ENCODE measurements around the gene C1orf232. TPM values are rescaled to one million over a fixed set of nuclear protein-coding genes. Genes with fewer than 3 reads are reported as not detected.

The C1orf232 gene
- total RNA-seq, 1 experiment from 2014 or later = not detected

GRCh38 chr1:26166719-26167281 is 2.0 kb downstream of the C1orf232 start:
- CTCF ChIA-PET = no interaction called here
- intact Hi-C loops (cut with micrococcal nuclease) = no loop called here
- no peak overlapping the region for H2AFZ ChIP-seq (ENCODE audit: low read length)
- H3K79me2 ChIP-seq (ENCODE audit: low read length) = peaks cover 19% of the 10 kb centered on the region
- H3K27ac ChIP-seq (ENCODE audit: low read length) = no peak overlapping the region
- no peaks in the 10 kb centered on the region for H3K9me3 ChIP-seq (ENCODE audit: low read length)
- no peaks in the 10 kb centered on the region for H3K36me3 ChIP-seq (ENCODE audit: low read depth, low read length)
- H3K4me3 ChIP-seq (ENCODE audit: low read length) = no peak overlapping the region
- POLR2A ChIA-PET (ENCODE audit: unreplicated experiment) = no interaction called here
- no peaks in the 10 kb centered on the region for H4K20me1 ChIP-seq (ENCODE audit: low read length)
- ATAC-seq (no peak), DNase-seq (no peak)
- no peak overlapping the region for H3K4me2 ChIP-seq (ENCODE audit: low read length)
- no peaks in the 10 kb centered on the region for H3F3A ChIP-seq (ENCODE audit: low read length, unreplicated experiment)
- peaks cover 11% of the 10 kb centered on the region for H3K4me1 ChIP-seq (ENCODE audit: insufficient read depth, low read length)
- no peak for TF ChIP-seq CTCF (conservative IDR thresholded peaks at IDR 0.05; ENCODE audit: low read depth, low read length)
- no peak for TF ChIP-seq EZH2phosphoT487 (IDR thresholded peaks at IDR 0.05; ENCODE audit: borderline replicate concordance, low read length)
- no peak for TF ChIP-seq EZH2 (IDR thresholded peaks at IDR 0.05; ENCODE audit: low read length, unreplicated experiment)
- BruUV-seq (replicated peaks) = no TSS peak
- no peaks in the 10 kb centered on the region for H3K27me3 ChIP-seq (ENCODE audit: low read length)
- H3K9me2 ChIP-seq (replicated peaks; ENCODE audit: low read length) = no peaks in the 10 kb centered on the region
- H3K9ac ChIP-seq (ENCODE audit: low read length) = no peak overlapping the region

DNA sequence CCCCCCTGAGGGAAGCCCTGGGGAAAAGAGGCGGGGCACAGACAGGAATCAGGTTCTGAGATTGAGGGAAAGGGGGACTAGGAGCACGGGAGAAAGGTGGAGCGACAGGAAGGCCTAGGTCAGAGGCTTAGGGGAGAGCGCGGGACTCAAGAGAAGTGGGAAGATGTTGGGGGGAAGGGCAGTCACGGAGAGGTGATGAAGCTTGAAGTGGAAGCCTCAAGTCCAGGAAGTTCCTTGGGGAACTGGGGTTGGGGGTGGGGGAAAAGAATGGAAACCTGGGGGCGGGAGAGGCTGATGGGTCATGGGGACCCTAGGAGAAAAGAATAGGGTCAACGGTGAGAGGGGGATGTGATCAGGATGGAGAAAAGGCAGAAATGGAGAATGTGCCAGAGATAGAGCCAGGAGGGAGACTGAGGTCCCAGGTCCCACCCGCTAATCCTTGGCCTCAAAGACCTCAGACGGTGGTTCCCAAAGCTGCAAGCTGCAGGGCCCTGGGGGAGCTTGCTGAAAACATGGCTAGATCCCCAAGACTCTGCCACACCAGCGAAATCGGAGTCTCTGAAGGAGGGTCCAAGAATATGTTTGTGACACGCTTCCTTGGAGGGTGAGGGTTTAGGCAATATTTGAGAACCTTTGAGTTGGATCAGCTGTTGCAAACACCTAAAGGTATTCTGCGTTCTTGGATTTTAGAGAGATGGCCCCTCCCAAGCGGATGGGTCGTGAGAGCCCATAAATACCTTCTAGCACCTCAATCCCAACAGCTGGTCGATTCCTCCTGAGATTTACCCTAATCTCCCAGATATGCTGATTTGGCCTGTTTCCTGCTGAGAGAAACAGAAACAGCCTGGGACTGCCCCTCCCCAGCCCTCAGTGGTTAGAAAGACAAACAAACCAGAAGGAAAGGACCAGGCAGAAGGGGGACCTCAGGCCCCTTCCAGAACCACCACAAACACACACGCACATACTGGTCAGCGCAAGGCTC is 3.6 kb downstream of the C1orf232 start:
- no peak for TF ChIP-seq EZH2 (IDR thresholded peaks at IDR 0.05; ENCODE audit: low read length, unreplicated experiment)
- H3K36me3 ChIP-seq (ENCODE audit: low read depth, low read length) = no peaks in the 10 kb centered on the region
- DNase-seq = no peak
- no peaks in the 10 kb centered on the region for H3F3A ChIP-seq (ENCODE audit: low read length, unreplicated experiment)
- ChIA-PET CTCF (no interaction called here), POLR2A (ENCODE audit: unreplicated experiment) (no interaction called here)
- H3K4me1 ChIP-seq (ENCODE audit: insufficient read depth, low read length) = 0 out of 2 replicates have a peak, but pooled peaks cover 4% of the 10 kb centered on the region
- no peak overlapping the region for H3K27ac ChIP-seq (ENCODE audit: low read length)
- H3K4me2 ChIP-seq (ENCODE audit: low read length) = peak overlapping the region; percentile 82; the same call in 1 of the 2 replicates
- ATAC-seq = no peak
- peak overlapping the region; percentile 88; the same call in 1 of the 2 replicates for H2AFZ ChIP-seq (ENCODE audit: low read length)
- no peak overlapping the region for H3K9ac ChIP-seq (ENCODE audit: low read length)
- no peaks in the 10 kb centered on the region for H3K27me3 ChIP-seq (ENCODE audit: low read length)
- no peaks in the 10 kb centered on the region for H4K20me1 ChIP-seq (ENCODE audit: low read length)
- BruUV-seq (replicated peaks) = no TSS peak
- H3K9me2 ChIP-seq (replicated peaks; ENCODE audit: low read length) = no peaks in the 10 kb centered on the region
- H3K9me3 ChIP-seq (ENCODE audit: low read length) = no peaks in the 10 kb centered on the region
- intact Hi-C loops (cut with micrococcal nuclease) = loop anchor here (5.0 kb wide), 1 partner anchor 58 kb away; no protein-coding TSS in a partner anchor
- peaks cover 4% of the 10 kb centered on the region for H3K79me2 ChIP-seq (ENCODE audit: low read length)
- H3K4me3 ChIP-seq (ENCODE audit: low read length) = no peak overlapping the region

DNA sequence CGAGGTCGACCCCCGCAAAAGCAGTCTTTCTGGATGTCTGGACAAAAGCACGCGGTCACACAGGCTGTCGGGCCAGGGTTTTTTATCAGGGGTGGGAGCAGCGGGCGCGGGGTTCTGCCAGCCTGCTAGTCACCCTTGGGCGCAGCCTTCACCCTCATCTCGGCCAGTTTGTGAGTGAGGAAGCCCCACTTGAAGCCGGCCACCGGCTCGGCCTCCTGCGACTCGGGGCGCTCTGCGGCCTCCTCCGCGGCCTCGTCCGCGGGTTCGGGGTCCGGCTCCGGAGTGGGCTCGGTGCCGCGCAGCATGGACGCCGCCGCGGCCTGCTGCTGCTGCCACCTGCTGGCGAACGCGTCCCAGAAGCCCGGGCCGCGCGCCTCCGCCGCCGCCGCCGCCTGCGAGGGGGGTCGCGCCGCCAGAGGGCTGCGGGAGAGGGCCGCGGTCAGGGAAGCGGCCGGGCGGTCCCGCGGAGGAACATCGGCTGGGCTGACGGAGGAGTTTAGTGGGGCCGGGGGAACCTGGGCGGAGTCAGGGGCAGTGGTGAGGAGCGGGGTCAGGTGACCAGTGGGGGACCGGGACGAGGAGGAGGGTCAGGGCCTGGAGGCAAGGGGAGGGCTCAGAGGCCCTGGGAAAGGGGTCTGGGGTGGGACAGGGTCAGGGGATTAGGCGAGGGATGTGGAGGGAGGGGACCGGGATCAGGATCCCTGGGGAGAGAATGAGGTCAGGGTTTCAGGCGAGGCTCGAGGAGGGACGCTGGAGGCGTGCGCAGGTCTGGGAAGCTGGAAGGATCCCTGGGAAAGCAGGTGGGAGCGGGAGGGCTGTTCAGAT is 4.5 kb downstream of the C1orf232 start:
- Histone ChIP-seq H3K4me2 (ENCODE audit: low read length) (peak overlapping the region; percentile 82), H3K9me2 (replicated peaks; ENCODE audit: low read length) (no peaks in the 10 kb centered on the region), H3K9me3 (ENCODE audit: low read length) (no peaks in the 10 kb centered on the region), H4K20me1 (ENCODE audit: low read length) (no peaks in the 10 kb centered on the region), H3K4me1 (ENCODE audit: insufficient read depth, low read length) (0 out of 2 replicates have a peak, but pooled peaks cover 4% of the 10 kb centered on the region), H2AFZ (ENCODE audit: low read length) (peak overlapping the region; percentile 88), H3K4me3 (ENCODE audit: low read length) (peak overlapping the region; percentile 65), H3K27me3 (ENCODE audit: low read length) (no peaks in the 10 kb centered on the region), H3K79me2 (ENCODE audit: low read length) (no peaks in the 10 kb centered on the region), H3K27ac (ENCODE audit: low read length) (no peak overlapping the region), H3K36me3 (ENCODE audit: low read depth, low read length) (no peaks in the 10 kb centered on the region), H3F3A (ENCODE audit: low read length, unreplicated experiment) (no peaks in the 10 kb centered on the region), H3K9ac (ENCODE audit: low read length) (no peak overlapping the region)
- CTCF ChIA-PET = no interaction called here
- POLR2A ChIA-PET (ENCODE audit: unreplicated experiment) = no interaction called here
- DNase-seq = peak; percentile 30
- intact Hi-C loops (cut with micrococcal nuclease) = loop anchor here (5.0 kb wide), 1 partner anchor 57 kb away; no protein-coding TSS in a partner anchor
- no TSS peak for BruUV-seq (replicated peaks)
- TF ChIP-seq CTCF (conservative IDR thresholded peaks at IDR 0.05; ENCODE audit: low read depth, low read length) (peak; percentile 68; the same call in 1 of the 2 replicates), EZH2 (IDR thresholded peaks at IDR 0.05; ENCODE audit: low read length, unreplicated experiment) (no peak)
- ATAC-seq = peak; percentile 56

Data from PC-3 (cell line).